Spleen (tissue), 7 donors: ENCODE results near the gene DLX3.

Source experiments
- CTCF ChIP-seq, 11 experiments: fragments of 200-600 bp in 7 of 11; fragments of 450-650 bp in 4 of 11; sonication (generic) in 4 of 11; IDR thresholded peaks in 8 of 11; conservative IDR thresholded peaks in 3 of 11; 1 replicate in 7 of 11; 2 replicates in 4 of 11; pipeline versions ENCODE4 v1.4.0 to v1.8.0; 2016 to 2021; ENCODE audit warnings: antibody characterized with exemption in 11 of 11, inconsistent platforms in 4 of 11, mild to moderate bottlenecking in 1 of 11
- POLR2AphosphoS5 ChIP-seq, 3 donors: sonication (generic); formaldehyde crosslinking; IDR thresholded peaks; one replicate each; pipeline ENCODE4 v1.5.1; 2017; ENCODE audit warnings: antibody characterized with exemption in 3 of 3
- donor health status: DM: no; HTN: no; CAD: no; lungs with moderate emphysema.
- donor health status: DM: no; HTN: no; CAD: no.
- donor health status: DM: no; HTN: no; CAD: no.

- TF ChIP-seq CTCF (IDR thresholded peaks at IDR 0.05 in 8 of 11, conservative IDR thresholded peaks at IDR 0.05 in 3 of 11) (no peak), POLR2AphosphoS5 (IDR thresholded peaks at IDR 0.05) (no peak)
Observed at GRCh38 chr17:50028736-50029120, 33.7 kb upstream of the DLX3 start.
